ENCODE measurements around the gene DOCK9. TPM values are rescaled to one million over a fixed set of nuclear protein-coding genes. Genes with fewer than 3 reads are reported as not detected.

The DOCK9 gene
- total RNA-seq, 1 donor from 2014 or later, result 46.2 TPM

DNA sequence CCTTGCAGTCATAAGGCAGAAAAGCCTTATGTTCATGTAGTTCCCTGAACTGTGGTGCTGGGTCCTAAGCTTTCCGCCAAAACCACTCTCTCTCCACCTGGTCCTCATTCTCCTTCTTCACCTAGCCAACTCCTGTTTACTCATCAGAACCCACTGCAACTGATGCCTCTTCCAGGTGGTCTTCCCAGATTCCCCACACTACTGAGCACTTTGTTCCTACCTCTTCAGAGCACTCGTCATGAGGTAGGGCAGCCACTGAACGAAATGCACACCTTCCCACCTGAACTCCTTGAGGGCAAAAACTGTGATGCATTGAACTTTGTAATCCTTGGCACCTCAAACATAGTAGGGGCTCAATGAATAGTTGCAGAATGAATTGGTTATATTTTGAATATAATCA, 100.4 kb downstream of the DOCK9 start:
- TF ChIP-seq, protein P1, sequence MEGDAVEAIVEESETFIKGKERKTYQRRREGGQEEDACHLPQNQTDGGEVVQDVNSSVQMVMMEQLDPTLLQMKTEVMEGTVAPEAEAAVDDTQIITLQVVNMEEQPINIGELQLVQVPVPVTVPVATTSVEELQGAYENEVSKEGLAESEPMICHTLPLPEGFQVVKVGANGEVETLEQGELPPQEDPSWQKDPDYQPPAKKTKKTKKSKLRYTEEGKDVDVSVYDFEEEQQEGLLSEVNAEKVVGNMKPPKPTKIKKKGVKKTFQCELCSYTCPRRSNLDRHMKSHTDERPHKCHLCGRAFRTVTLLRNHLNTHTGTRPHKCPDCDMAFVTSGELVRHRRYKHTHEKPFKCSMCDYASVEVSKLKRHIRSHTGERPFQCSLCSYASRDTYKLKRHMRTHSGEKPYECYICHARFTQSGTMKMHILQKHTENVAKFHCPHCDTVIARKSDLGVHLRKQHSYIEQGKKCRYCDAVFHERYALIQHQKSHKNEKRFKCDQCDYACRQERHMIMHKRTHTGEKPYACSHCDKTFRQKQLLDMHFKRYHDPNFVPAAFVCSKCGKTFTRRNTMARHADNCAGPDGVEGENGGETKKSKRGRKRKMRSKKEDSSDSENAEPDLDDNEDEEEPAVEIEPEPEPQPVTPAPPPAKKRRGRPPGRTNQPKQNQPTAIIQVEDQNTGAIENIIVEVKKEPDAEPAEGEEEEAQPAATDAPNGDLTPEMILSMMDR (conservative IDR thresholded peaks at IDR 0.05), result no peak
- Mint-ChIP-seq H3K9me3 (peaks cover 7% of the 10 kb centered on the region), H3K36me3 (peaks cover 47% of the 10 kb centered on the region), H3K4me3 (no peak overlapping the region), H3K4me1 (ENCODE audit: unreplicated experiment) (no peaks in the 10 kb centered on the region), H3K27ac (no peak overlapping the region), H3K27me3 (no peaks in the 10 kb centered on the region)
- DNase-seq (ENCODE audit: extremely low spot score, unreplicated experiment), result no peak

DNA sequence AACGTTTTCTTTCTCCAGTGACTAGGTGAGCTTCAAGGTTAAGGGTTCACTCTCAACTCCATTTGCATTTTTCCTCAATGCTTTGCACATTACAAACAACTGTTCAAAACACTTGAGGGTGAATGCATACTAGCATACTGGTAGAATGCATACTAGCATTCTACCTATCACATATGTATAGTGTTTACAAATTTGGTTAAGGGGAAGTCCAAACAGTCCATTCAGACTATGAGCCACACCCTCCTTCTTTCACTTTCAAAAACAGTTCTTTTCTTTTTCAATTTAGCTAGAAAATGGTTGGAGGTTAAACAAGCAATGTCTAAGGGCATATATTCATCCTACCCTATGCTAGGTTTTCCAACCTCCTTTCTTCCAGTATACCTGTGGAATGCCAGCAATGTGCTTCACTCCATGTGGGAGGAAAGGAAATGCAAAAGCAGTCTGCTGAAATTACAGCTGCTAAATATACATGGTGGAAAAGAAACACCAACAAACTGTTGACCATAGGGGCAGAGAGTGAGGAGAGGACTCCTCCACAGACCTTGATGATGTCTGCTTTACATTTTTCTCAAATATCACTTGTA, 102.6 kb downstream of the DOCK9 start:
- Mint-ChIP-seq H3K27me3 (no peaks in the 10 kb centered on the region), H3K27ac (no peak overlapping the region), H3K4me3 (no peak overlapping the region), H3K36me3 (peaks cover 37% of the 10 kb centered on the region), H3K4me1 (ENCODE audit: unreplicated experiment) (no peaks in the 10 kb centered on the region), H3K9me3 (peaks cover 7% of the 10 kb centered on the region)
- no peak for DNase-seq (ENCODE audit: extremely low spot score, unreplicated experiment)
- TF ChIP-seq, protein P1 (conservative IDR thresholded peaks at IDR 0.05), result no peak

DNA sequence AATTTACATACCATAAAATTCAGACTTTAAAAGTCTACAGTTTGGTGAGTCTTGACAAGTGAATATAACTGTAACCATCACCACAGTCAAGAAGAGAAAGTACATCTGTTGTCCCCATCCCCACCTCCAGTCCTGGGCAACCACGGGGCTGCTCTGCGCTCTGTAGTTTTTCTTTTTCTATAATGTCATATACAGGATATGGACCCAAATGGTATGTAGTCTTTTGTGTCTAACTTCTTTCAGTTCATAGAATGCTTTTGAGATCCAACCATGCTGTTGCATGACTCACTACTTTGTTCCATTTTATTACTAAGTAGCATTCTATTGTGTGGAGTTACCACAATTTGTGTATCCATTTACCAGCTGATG, 103.9 kb downstream of the DOCK9 start:
- Mint-ChIP-seq H3K36me3 (peaks cover 34% of the 10 kb centered on the region), H3K9me3 (peaks cover 7% of the 10 kb centered on the region), H3K4me1 (ENCODE audit: unreplicated experiment) (no peaks in the 10 kb centered on the region), H3K27ac (no peak overlapping the region), H3K27me3 (no peaks in the 10 kb centered on the region), H3K4me3 (no peak overlapping the region)
- no peak for DNase-seq (ENCODE audit: extremely low spot score, unreplicated experiment)
- TF ChIP-seq, protein P1 (conservative IDR thresholded peaks at IDR 0.05), result no peak

DNA sequence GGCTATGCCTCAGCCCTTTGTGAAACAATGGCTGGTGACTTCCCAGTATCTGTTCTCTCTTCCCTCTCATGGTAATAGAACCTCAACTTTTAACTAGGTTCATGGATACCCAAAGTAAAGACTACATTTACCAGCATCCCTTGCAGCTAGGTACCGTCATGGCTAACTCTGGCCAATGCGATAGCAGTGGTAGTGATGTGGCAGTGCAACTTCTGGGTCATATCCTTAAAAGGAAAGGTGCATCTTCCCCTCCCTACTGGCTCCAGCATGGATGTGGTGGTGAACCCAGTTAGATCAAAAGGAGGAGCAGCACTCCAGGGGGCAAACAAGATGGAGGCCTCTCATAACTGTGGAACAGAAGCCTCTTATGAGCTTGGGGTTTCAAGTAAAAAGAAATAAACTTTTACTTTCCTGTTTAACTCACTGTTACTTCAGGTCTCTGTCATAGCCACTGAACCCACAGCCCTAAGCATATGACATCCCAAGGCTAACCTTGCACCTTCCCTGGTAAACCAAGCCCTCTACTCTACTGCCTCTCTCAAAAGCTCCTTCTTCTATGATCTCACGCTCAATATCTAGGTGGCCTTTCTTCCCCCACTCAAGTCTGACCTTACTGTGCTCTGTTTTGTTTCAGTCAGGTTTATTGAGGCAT, 104.4 kb downstream of the DOCK9 start:
- Mint-ChIP-seq H3K27ac (no peak overlapping the region), H3K9me3 (peaks cover 7% of the 10 kb centered on the region), H3K4me1 (ENCODE audit: unreplicated experiment) (no peaks in the 10 kb centered on the region), H3K4me3 (no peak overlapping the region), H3K36me3 (peaks cover 32% of the 10 kb centered on the region), H3K27me3 (no peaks in the 10 kb centered on the region)
- TF ChIP-seq, protein P1 (conservative IDR thresholded peaks at IDR 0.05), result no peak
- DNase-seq (ENCODE audit: extremely low spot score, unreplicated experiment), result no peak

DNA sequence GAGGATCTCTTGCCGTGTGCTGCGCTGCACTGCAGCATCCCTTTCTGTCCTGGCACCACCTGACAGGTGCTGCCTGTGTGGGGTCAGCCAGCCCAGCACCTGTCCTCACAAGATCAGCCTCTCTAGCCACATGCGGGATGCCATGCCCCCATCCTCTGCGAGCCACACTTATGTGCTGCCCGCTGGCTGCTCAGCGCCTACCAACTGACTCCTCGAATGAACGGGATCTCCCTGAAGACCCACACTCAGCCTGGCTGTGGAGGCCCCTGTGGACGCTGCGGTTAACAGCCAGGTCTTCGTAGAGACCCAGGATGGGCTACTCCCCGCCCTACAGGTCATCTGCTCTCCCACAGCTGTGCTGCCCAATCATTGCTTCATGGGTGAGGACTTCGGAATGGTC, 106.1 kb downstream of the DOCK9 start:
- Mint-ChIP-seq H3K27me3 (no peaks in the 10 kb centered on the region), H3K36me3 (peaks cover 41% of the 10 kb centered on the region), H3K27ac (no peak overlapping the region), H3K4me1 (ENCODE audit: unreplicated experiment) (no peaks in the 10 kb centered on the region), H3K4me3 (no peak overlapping the region), H3K9me3 (peaks cover 7% of the 10 kb centered on the region)
- TF ChIP-seq, protein P1 (conservative IDR thresholded peaks at IDR 0.05), result no peak
- no peak for DNase-seq (ENCODE audit: extremely low spot score, unreplicated experiment)

Measured in type B pancreatic cell (in vitro differentiated cells).